NK-92 (cell line): ENCODE measurements around the gene AMBRA1.

ENCODE experiments used
- DNase-seq: peaks from one replicate; lab custom pipeline; 2025; ENCODE audit not compliant: unreplicated experiment; lab: John Stamatoyannopoulos, UW

Gene AMBRA1

GRCh38 chr11:46480166-46480726 lies 113.6 kb downstream of the AMBRA1 start:
- no peak for DNase-seq

- no peak for DNase-seq
These were observed 114.2 kb downstream of the AMBRA1 start for GRCh38 chr11:46479601-46480000.

GRCh38 chr11:46478196-46478595 lies 115.6 kb downstream of the AMBRA1 start:
- no peak for DNase-seq

GRCh38 chr11:46477136-46477535 lies 116.7 kb downstream of the AMBRA1 start:
- DNase-seq = no peak

GRCh38 chr11:46475926-46476545 lies 117.8 kb downstream of the AMBRA1 start:
- DNase-seq = no peak

GRCh38 chr11:46475051-46475925 lies 118.5 kb downstream of the AMBRA1 start:
- DNase-seq = no peak

- no peak for DNase-seq
These were observed 121.2 kb downstream of the AMBRA1 start for GRCh38 chr11:46472662-46472994.

GRCh38 chr11:46471943-46472661 lies 121.7 kb downstream of the AMBRA1 start:
- no peak for DNase-seq

GRCh38 chr11:46469926-46470325 lies 123.9 kb downstream of the AMBRA1 start:
- DNase-seq = no peak

GRCh38 chr11:46465683-46466082 lies 128.1 kb downstream of the AMBRA1 start:
- DNase-seq = no peak

- DNase-seq = no peak
These were observed 130.0 kb downstream of the AMBRA1 start for GRCh38 chr11:46463701-46464421.

- no peak for DNase-seq
These were observed 132.3 kb downstream of the AMBRA1 start for GRCh38 chr11:46461461-46461927.

- no peak for DNase-seq
These were observed 135.3 kb downstream of the AMBRA1 start for GRCh38 chr11:46458491-46458890.

- no peak for DNase-seq
These were observed 136.0 kb downstream of the AMBRA1 start for GRCh38 chr11:46457659-46458424.

GRCh38 chr11:46457021-46457420 lies 136.8 kb downstream of the AMBRA1 start:
- DNase-seq = no peak

GRCh38 chr11:46456269-46457001 lies 137.4 kb downstream of the AMBRA1 start:
- no peak for DNase-seq

- DNase-seq = no peak
These were observed 138.0 kb downstream of the AMBRA1 start for GRCh38 chr11:46455834-46456233.

GRCh38 chr11:46452918-46453517 lies 140.8 kb downstream of the AMBRA1 start:
- no peak for DNase-seq

GRCh38 chr11:46451759-46452158 lies 142.1 kb downstream of the AMBRA1 start:
- no peak for DNase-seq
